Sciatic nerve (tissue), 1 donor: Measurements from ENCODE around the gene ZFY. TPM values are rescaled to one million over a fixed set of nuclear protein-coding genes. Genes with fewer than 3 reads are reported as not detected.

Source experiments
- total RNA-seq: library from RNA; stranded (reverse); fragmentation: NEBNext Ultra II Directional; extraction: Animal tissue kit (Norgen Biotek cat#: 25700); gene quantifications from one replicate; pipeline ENCODE4 v1.2.1, GENCODE V29; 2021
- donor health status: DM: no; HTN: no; CAD: no.

The ZFY gene
- total RNA-seq, 1 donor from 2014 or later, result not detected

Other genes with a start within 250 kb of the ZFY start
- not detected for gene SRY, start 147.7 kb upstream of the ZFY start, total RNA-seq
- gene RPS4Y1, start 93.8 kb upstream of the ZFY start, total RNA-seq, result not detected